GM19238 (cell line): ENCODE measurements around the gene SPG7.
A peak's percentile ranks its signal among the peaks of the same experiment; 100 is the strongest.
"Not testable (repeated sequence)": the region's sequence is repeated elsewhere in the genome, so short reads cannot be mapped to it uniquely, and the experiment has no call there.

Source experiments
- DNase-seq: peaks from one replicate; pipeline ENCODE4 v3.0.0; 2011; ENCODE audit warnings: low spot score; ENCODE audit not compliant: insufficient read length

SPG7 gene

GRCh38 chr16:89507834-89508590 is at the start of gene SPG7:
TSS of gene SPG7 (plus strand) at chr16:89508403. CDS start at chr16:89508418, 15 bp downstream.
- DNase-seq = peak; percentile 95

- no peak for DNase-seq
Measured at GRCh38 chr16:89458551-89458950, 49.7 kb upstream of the SPG7 start.

GRCh38 chr16:89458967-89459366 is 49.2 kb upstream of the SPG7 start:
- no peak for DNase-seq

GRCh38 chr16:89460556-89460955 is 47.6 kb upstream of the SPG7 start:
- DNase-seq = no peak

GRCh38 chr16:89461890-89462289 is 46.3 kb upstream of the SPG7 start:
- not testable (repeated sequence) for DNase-seq

- not testable (repeated sequence) for DNase-seq
Measured at GRCh38 chr16:89462639-89463038, 45.6 kb upstream of the SPG7 start.

- not testable (repeated sequence) for DNase-seq
Measured at GRCh38 chr16:89463312-89463711, 44.9 kb upstream of the SPG7 start.

- DNase-seq = no peak
Measured at GRCh38 chr16:89466920-89467319, 41.3 kb upstream of the SPG7 start.

- DNase-seq = no peak
Measured at GRCh38 chr16:89467382-89467781, 40.8 kb upstream of the SPG7 start.

GRCh38 chr16:89472711-89473075 is 35.5 kb upstream of the SPG7 start:
- DNase-seq = no peak

GRCh38 chr16:89473136-89473712 is 35.0 kb upstream of the SPG7 start:
- no peak for DNase-seq

- no peak for DNase-seq
Measured at GRCh38 chr16:89473791-89474414, 34.3 kb upstream of the SPG7 start.

- no peak for DNase-seq
Measured at GRCh38 chr16:89475144-89475543, 33.1 kb upstream of the SPG7 start.

- DNase-seq = no peak
Measured at GRCh38 chr16:89476379-89476778, 31.8 kb upstream of the SPG7 start.

GRCh38 chr16:89476811-89477261 is 31.4 kb upstream of the SPG7 start:
- no peak for DNase-seq

- DNase-seq = no peak
Measured at GRCh38 chr16:89478576-89479221, 29.5 kb upstream of the SPG7 start.

GRCh38 chr16:89481356-89481955 is 26.7 kb upstream of the SPG7 start:
- DNase-seq = no peak

- DNase-seq = no peak
Measured at GRCh38 chr16:89482150-89482816, 25.9 kb upstream of the SPG7 start.

GRCh38 chr16:89482817-89483205 is 25.4 kb upstream of the SPG7 start:
- DNase-seq = no peak

GRCh38 chr16:89484041-89484501 is 24.1 kb upstream of the SPG7 start:
- no peak for DNase-seq
